Liver (tissue), 9 donors: ENCODE data around the gene WEE1. TPM values are rescaled to one million over a fixed set of nuclear protein-coding genes. Genes with fewer than 3 reads are reported as not detected.
A peak's percentile ranks its signal among the peaks of the same experiment; 100 is the strongest.

Experiments
- DNase-seq: peaks from one replicate; pipeline ENCODE4 v3.0.0-alpha.2; 2017; ENCODE audit warnings: low spot score
- H3K27ac ChIP-seq, 2 donors: one replicate each; pipeline ENCODE4 v1.7.0; 2013; ENCODE audit warnings: inconsistent platforms in 2 of 2, low read length in 2 of 2, control low read depth in 1 of 2, low read depth in 1 of 2, mild to moderate bottlenecking in 1 of 2
- H3K27me3 ChIP-seq, 4 donors: one replicate each; pipeline versions ENCODE4 v1.6.1 to v1.7.0; 2013; ENCODE audit warnings: low read length in 3 of 4, inconsistent platforms in 1 of 4, mild to moderate bottlenecking in 1 of 4, moderate library complexity in 1 of 4; ENCODE audit not compliant: control insufficient read depth in 4 of 4, insufficient read depth in 4 of 4
- H3K36me3 ChIP-seq, 4 donors: one replicate each; pipeline versions ENCODE4 v1.6.1 to v1.7.0; 2013; ENCODE audit warnings: low read length in 3 of 4, mild to moderate bottlenecking in 3 of 4, low read depth in 1 of 4, moderate library complexity in 1 of 4; ENCODE audit not compliant: control insufficient read depth in 4 of 4, insufficient read depth in 3 of 4
- H3K4me1 ChIP-seq, 4 donors: one replicate each; pipeline versions ENCODE4 v1.6.1 to v1.7.0; 2013; ENCODE audit warnings: low read length in 3 of 4, mild to moderate bottlenecking in 3 of 4, moderate library complexity in 1 of 4; ENCODE audit not compliant: control insufficient read depth in 4 of 4, insufficient read depth in 4 of 4
- H3K4me3 ChIP-seq, 3 donors: one replicate each; pipeline versions ENCODE4 v1.6.1 to v1.7.0; 2013; ENCODE audit warnings: low read length in 3 of 3, control low read depth in 1 of 3, low read depth in 1 of 3, mild to moderate bottlenecking in 1 of 3
- H3K9ac ChIP-seq, 2 donors: one replicate each; pipeline ENCODE4 v1.7.0; 2013; ENCODE audit warnings: low read length in 2 of 2, mild to moderate bottlenecking in 2 of 2, moderate library complexity in 2 of 2, control low read depth in 1 of 2, low read depth in 1 of 2
- H3K9me3 ChIP-seq, 4 donors: one replicate each; pipeline versions ENCODE4 v1.6.1 to v1.7.0; 2013; ENCODE audit warnings: low read length in 3 of 4; ENCODE audit not compliant: control insufficient read depth in 4 of 4
- EGR1 ChIP-seq, 2 donors: IDR thresholded peaks; 2 replicates each; pipeline ENCODE4 v1.6.1; 2016 to 2018; ENCODE audit warnings: antibody characterized with exemption in 2 of 2, low read depth in 2 of 2
- FOXA2 ChIP-seq: IDR thresholded peaks from 2 replicates; pipeline ENCODE4 v1.6.1; 2016; ENCODE audit warnings: antibody characterized with exemption
- GABPA ChIP-seq, 2 donors: IDR thresholded peaks in 1 of 2; conservative IDR thresholded peaks in 1 of 2; 2 replicates each; pipeline ENCODE4 v1.6.1; 2016; ENCODE audit warnings: antibody characterized with exemption in 2 of 2, mild to moderate bottlenecking in 1 of 2, moderate library complexity in 1 of 2
- HNF4G ChIP-seq: IDR thresholded peaks from 2 replicates; pipeline ENCODE4 v1.6.1; 2016; ENCODE audit warnings: antibody characterized with exemption
- MAX ChIP-seq: IDR thresholded peaks from 2 replicates; pipeline ENCODE4 v1.6.1; 2016; ENCODE audit warnings: antibody characterized with exemption
- NR2F2 ChIP-seq: IDR thresholded peaks from 2 replicates; pipeline ENCODE4 v1.6.1; 2016; ENCODE audit warnings: antibody characterized with exemption
- RAD21 ChIP-seq, 2 donors: IDR thresholded peaks; 2 replicates each; pipeline ENCODE4 v1.6.1; 2016; ENCODE audit warnings: antibody characterized with exemption in 2 of 2, mild to moderate bottlenecking in 2 of 2
- REST ChIP-seq: IDR thresholded peaks from 2 replicates; pipeline ENCODE4 v1.6.1; 2016; ENCODE audit warnings: antibody characterized with exemption, mild to moderate bottlenecking
- RXRA ChIP-seq, 2 donors: IDR thresholded peaks; 2 replicates each; pipeline ENCODE4 v1.6.1; 2017 to 2018; ENCODE audit warnings: antibody characterized with exemption in 2 of 2, mild to moderate bottlenecking in 1 of 2
- SP1 ChIP-seq: IDR thresholded peaks from 2 replicates; pipeline ENCODE4 v1.6.1; 2018; ENCODE audit warnings: antibody characterized with exemption, mild to moderate bottlenecking
- TAF1 ChIP-seq: conservative IDR thresholded peaks from 2 replicates; pipeline ENCODE4 v1.6.1; 2016; ENCODE audit warnings: antibody characterized with exemption, mild to moderate bottlenecking
- YY1 ChIP-seq: IDR thresholded peaks from 2 replicates; pipeline ENCODE4 v1.6.1; 2016; ENCODE audit warnings: antibody characterized with exemption, mild to moderate bottlenecking
- WGBS: extraction: QIAGEN DNeasy Blood & Tissue Kit; methylation state at CpG from one replicate; pipeline ENCODE4 v1.1.7; 2013; 5-methylcytosine and 5-hydroxymethylcytosine counted together
- polyA plus RNA-seq, 2 donors: library from polyadenylated mRNA; stranded (reverse) in 1 of 2; unstranded in 1 of 2; fragments of 200-250 nt in 1 of 2; fragments of >200 nt in 1 of 2; fragmentation: Nextera tagmentation in 1 of 2; extraction: Ambion mirVana in 1 of 2; gene quantifications; one replicate each; pipeline versions ENCODE4 v1.2.1 to v1.2.3, GENCODE V29; 2013 to 2015
- total RNA-seq, 2 donors: library from RNA; depleted of rRNA; stranded (reverse); fragments of >200 nt; gene quantifications; one replicate each; pipeline ENCODE4 v1.2.3, GENCODE V29; 2014
- donor health status: healthy.
- donor health status: healthy.
- donor health status: healthy.
- donor health status: healthy.
- donor health status: healthy.

Gene WEE1
- total and polyA plus RNA-seq, 4 donors = 3.5 to 39.6 (median 7.1) TPM

DNA sequence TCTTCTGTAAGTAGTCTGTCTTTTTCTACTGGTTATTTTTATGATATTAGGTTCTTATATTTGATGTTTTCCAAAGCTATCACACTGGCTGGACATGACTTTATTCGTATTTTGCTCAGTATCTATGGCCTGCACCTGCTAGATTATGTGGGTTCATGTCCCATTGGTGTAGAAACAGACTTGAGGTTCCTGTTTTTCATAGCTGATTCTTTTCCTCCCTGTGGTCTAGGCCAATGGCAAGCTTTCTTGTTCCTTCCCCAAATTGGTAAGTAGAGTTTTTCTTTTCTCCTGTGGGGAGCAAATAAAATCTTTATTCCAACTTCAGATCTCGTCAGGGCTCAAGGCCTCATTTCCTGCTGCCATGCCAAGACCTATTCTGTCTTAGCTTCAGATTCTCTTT, 60.2 kb downstream of the WEE1 start:
- Histone ChIP-seq H3K27me3 (no peaks in the 10 kb centered on the region), H3K4me3 (no peak overlapping the region), H3K27ac (no peak overlapping the region), H3K4me1 (peaks cover 0 to under 1% (median 0%) of the 10 kb centered on the region in 4 donors), H3K9ac (no peak overlapping the region), H3K36me3 (no peaks in the 10 kb centered on the region), H3K9me3 (peaks cover 0 to 4% (median 0%) of the 10 kb centered on the region in 4 donors)
- TF ChIP-seq GABPA (IDR thresholded peaks at IDR 0.05 in 1 of 2, conservative IDR thresholded peaks at IDR 0.05 in 1 of 2) (no peak), HNF4G (no peak), EGR1 (IDR thresholded peaks at IDR 0.05; ENCODE audit: low read depth in 2 of 2) (no peak), FOXA2 (no peak), MAX (no peak), REST (no peak), YY1 (no peak)
- 70% methylated on average over 2 of the region's 2 CpGs for WGBS
- DNase-seq = no peak

DNA sequence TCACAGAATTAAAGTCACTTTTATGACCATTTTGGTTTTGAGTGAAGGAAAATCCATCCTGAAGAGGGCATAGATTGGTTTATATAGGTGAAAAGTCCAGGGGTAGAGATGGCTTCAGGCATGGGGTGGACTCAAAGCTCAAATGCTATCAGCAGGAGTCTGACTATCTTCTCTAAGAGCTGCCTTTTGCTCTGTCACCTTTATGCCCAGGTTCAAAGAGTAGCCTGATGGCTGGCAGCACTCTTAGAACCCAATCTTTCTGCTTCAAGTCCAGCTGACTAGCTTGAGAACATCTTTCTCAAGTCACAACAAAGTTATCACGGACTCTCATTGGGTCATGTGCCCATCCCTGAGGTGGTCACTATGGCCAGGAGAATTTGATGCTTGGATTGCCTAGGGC, 63.2 kb downstream of the WEE1 start:
- no peak overlapping the region for H3K4me3 ChIP-seq
- H3K4me1 ChIP-seq = peaks cover 0 to 7% (median 0%) of the 10 kb centered on the region in 4 donors
- no peak for TF ChIP-seq MAX
- TF ChIP-seq REST = no peak
- TF ChIP-seq TAF1 = no peak
- DNase-seq = no peak
- peaks cover 0 to 4% (median 0%) of the 10 kb centered on the region in 4 donors for H3K9me3 ChIP-seq
- no peaks in the 10 kb centered on the region for H3K27me3 ChIP-seq
- H3K27ac ChIP-seq = no peak overlapping the region
- H3K36me3 ChIP-seq = no peaks in the 10 kb centered on the region
- H3K9ac ChIP-seq = no peak overlapping the region
- WGBS = 91% methylated on average over 1 of the region's 1 CpG

DNA sequence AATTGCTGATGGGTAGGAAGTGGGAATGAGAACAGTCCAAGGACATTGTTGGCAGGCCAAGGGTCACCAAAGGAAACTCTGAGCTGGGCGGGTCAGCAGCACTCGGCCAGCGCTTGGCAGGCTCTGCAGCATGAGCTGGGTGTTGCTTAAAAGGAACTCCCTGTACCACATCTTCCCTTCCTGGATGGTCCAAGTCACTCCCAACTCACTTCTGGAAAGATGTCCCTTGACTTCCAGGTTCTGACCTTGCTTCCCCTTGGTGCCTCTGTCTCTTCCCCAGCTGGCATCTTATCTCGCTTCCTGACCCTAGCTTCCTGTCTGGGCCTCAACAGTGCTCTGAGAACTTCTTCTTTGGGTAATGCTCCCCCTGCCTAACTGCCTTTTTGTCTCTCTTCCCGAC, 65.6 kb downstream of the WEE1 start:
- DNase-seq = no peak
- WGBS = 57% methylated on average over 5 of the region's 5 CpGs
- Histone ChIP-seq H3K9me3 (no peaks in the 10 kb centered on the region), H3K9ac (no peak overlapping the region), H3K4me3 (no peak overlapping the region), H3K36me3 (no peaks in the 10 kb centered on the region), H3K27ac (no peak overlapping the region), H3K27me3 (no peaks in the 10 kb centered on the region), H3K4me1 (peaks cover 0 to 7% (median 0%) of the 10 kb centered on the region in 4 donors)
- TF ChIP-seq NR2F2 (peak; percentile 98), SP1 (peak; percentile 29), YY1 (no peak), RAD21 (IDR thresholded peaks at IDR 0.05) (no peak), RXRA (IDR thresholded peaks at IDR 0.05) (no peak)
